GM12872 (cell line): ENCODE results near the gene ST6GALNAC2.

Experiments
- TF ChIP-seq, protein P1 (sequence below): IDR thresholded peaks from 3 replicates; pipeline ENCODE4 v1.5.1; 2011; ENCODE audit warnings: low read depth, mild to moderate bottlenecking, low read length, moderate library complexity; ENCODE audit not compliant: insufficient read depth

ST6GALNAC2 gene

DNA sequence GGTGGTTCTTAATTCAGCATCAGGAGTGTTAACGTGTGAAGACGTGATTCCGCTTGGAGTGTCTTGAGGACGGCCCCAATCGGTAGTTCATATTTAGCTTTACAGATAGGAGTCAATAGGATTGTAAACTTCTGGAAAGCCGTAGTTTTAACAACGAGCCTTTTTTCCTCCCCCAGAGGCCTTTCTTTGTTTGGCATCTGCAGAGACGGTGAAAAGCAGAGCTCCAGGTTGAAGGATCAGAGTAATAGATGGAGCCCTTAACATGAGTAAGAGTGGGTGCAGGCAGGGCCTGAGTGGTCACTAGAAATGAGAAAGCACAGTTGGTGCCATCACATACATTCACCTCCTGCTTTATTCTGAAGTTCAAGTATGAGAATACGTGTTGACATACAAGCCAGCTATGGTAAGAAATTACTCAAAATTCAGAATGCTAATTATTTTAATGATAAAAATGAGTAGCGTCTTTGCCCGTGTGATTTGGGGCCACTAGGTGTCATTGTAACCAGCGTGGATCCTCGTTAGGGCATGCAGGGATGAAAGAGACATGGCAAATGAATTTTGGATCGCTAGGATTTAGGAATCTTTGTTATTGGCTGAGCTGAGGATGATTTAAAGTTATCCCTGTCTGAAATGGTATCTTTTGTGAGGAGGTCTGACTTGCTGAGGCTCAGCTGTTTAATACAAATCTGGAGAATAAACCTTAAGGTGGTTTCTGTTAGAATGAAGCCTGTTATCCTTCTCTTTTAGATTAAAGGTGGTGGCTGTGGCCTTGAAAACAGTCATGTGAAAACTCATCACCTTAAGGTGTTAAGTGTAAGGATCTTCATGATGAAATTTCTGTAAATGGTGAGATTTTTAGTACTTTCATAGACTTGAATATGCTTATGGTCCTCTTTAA, 27.2 kb downstream of the ST6GALNAC2 start:
- TF ChIP-seq, protein P1, sequence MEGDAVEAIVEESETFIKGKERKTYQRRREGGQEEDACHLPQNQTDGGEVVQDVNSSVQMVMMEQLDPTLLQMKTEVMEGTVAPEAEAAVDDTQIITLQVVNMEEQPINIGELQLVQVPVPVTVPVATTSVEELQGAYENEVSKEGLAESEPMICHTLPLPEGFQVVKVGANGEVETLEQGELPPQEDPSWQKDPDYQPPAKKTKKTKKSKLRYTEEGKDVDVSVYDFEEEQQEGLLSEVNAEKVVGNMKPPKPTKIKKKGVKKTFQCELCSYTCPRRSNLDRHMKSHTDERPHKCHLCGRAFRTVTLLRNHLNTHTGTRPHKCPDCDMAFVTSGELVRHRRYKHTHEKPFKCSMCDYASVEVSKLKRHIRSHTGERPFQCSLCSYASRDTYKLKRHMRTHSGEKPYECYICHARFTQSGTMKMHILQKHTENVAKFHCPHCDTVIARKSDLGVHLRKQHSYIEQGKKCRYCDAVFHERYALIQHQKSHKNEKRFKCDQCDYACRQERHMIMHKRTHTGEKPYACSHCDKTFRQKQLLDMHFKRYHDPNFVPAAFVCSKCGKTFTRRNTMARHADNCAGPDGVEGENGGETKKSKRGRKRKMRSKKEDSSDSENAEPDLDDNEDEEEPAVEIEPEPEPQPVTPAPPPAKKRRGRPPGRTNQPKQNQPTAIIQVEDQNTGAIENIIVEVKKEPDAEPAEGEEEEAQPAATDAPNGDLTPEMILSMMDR, result peak; percentile 54; the same call in 2 of the 3 replicates

DNA sequence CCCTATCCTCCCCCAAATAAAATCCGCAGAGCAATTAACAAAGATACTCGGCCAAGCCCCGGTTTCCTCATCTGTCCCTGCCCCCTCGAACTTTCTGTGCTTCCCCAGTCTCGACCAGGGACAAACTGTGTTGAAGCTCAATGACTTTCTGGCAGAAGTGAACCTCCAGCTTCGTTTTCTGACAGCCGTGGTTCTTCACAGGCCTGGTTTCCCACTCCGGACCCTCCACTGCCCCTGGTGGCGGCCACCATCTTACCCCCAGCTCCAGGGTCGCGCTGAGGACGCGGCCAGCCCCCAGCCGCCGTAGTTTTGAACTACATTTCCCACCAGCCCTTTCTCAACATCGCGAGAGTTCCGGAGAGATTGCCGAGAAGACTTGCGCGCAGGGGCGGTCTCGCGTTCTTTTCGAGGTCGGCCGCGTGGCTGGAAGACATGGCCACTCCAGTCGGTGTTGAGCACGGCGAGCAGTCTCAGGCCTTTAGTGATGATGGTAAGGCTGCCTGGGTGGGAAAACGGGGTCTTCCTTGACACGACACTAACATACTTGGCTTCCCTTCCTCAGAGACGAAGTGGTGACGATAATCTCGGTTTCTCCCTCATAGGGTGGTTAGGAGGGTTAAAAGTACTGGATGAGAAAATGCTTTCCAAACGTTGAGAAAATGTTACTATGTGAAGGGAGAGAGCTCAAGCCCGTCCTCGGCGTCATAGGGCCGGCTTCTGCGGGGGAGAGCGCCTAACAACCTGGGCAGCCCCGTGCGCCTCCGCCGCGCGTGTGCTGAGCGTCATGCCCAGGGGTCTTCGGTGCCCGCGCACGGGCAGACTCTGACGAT, 28.1 kb downstream of the ST6GALNAC2 start:
- TF ChIP-seq, protein P1, result peak; percentile 83

DNA sequence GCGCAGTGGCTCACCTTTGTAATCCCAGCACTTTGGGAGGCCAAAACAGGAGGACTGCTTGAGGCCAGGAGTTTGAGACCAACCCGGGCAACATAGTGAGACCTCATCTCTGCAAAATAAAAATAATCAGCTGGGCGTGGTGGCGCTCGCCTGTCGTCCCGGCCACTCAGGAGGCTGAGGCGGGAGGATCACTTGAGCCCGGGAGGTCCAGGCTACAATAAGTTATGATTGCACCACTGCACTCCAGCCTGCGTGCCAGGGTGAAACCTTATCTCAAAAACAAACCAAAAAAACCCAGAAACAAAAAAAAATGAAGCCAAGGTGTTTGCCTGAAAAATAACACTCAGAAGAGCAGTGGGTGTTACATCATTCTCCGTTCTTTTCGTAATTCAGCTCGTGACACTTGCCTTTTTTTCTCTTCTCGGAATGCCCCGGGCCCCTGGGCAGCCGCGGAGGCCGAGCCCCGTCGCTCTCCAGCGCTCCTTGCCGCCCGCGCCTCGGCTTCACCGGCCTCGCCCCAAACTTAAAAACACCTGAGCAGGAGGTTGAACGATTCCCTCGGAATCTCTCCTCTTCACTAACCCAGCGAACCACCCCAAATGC, 28.8 kb downstream of the ST6GALNAC2 start:
- TF ChIP-seq, protein P1, result no peak

DNA sequence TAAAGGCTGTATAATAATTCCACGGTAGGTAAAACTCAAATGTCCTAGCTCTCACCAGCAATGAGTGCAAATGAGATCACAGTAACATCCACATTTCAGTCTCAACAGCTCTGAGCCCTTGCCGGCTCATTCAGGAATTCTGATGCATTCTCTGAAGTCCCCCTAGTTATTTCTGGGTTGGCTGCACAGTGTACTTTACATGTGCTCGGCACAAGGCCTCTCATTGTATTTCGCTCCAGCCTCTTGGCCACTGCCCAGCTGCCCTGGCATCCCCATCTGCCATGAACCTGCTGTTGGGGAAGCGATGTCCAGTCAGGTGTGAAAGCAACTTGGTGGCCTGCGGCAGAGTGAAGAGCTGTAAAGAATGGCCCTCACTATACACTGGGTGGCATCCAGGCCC, 31.5 kb downstream of the ST6GALNAC2 start:
- TF ChIP-seq, protein P1, result no peak

DNA sequence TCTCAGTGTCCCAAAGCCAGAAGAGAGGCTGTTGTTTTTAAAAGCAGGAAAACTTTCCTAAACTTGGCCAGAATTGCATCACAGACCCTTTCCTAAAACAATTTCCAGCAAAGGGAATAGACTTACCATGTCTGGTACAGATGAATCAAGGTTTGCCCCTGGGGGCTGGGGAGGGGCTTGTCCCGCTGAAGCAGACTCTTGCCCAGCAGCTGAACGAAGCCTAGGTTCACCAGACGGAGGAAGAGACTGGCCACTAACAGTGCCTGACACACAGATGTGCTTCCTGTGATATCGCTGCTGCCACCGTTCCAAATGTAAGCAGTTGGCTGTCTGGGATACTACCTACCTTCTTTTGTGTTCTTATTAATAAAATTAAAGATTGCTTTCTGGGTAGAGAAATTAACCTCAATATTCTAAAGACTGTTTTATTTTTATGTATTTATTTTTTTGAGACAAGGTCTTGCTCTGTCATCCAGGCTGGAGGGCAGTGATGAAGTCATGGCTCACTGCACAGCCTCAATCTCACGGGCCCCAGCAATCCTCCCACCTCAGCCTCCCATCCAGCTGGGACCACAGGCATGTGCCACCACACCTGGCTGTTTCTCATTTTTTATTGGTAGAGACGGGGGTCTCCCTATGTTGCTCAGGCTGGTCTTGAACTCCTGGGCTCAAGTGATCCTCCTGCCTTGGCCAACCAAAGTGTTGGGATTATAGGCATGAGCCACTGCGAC, 32.3 kb downstream of the ST6GALNAC2 start:
- TF ChIP-seq, protein P1, result no peak

DNA sequence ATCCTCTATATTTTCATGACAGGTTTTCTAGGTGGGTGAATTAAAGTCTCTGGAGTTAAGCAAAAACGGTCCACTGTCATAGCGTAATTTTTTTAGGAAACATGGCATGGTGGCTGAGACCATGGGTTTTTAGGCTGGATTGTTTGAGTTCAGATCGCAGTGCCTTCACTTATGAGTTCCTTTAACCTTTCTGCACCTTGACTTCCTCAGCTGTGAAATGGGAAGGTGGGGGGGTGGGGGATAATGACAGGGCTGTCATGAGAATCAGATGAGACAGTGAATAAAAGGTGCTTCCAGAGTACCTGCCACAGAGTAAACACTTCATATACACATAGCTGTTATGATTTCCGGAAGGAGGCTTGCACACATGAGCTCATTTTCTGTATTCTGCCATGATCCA, 34.0 kb downstream of the ST6GALNAC2 start:
- TF ChIP-seq, protein P1, result no peak
